ENCODE results near the gene FAM168B.

FAM168B gene

DNA sequence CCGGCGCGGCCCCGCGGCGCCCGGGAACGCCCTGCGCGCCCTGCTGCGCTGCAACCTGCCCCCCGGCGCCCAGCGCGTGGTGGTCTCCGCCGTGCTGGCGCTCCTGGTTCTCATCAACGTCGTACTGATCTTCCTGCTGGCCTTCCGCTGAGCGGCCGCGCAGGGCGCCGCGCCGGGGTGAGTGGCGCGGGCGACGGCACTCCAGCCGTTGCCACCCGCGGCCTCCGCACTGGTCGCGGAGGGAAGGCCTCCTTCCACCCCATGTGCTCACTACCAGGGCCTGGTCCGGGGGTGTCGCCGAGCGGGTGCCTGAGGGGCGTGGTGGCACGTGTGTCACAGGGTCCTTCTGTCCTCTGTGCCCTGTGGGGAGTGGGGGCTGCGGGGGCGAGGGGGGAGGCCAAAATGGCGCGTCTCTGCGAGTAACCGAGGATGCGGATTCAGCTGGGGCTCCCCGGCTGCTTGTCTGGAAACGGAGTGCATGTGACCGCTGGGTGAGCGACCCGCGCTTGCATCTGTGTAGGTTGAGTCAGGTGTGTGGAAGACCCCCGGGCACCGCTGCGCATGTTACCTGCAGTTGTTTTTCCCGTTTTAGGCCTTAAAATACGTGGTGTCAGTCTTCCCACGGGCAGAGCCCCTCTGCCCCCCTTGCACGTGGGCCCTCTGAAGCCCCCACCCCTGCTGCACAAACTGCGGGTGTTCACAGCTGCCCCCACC lies 58.0 kb downstream of the FAM168B start:
- DNase-seq (ENCODE audit: low read depth in 2 of 2), result no peak
- H3K4me3 ChIP-seq (replicated peaks in 1 of 2; ENCODE audit: low read depth in 2 of 2, low read length in 2 of 2), result peak overlapping the region in 1 of 2 donors; percentile 15
- TF ChIP-seq, protein P1, sequence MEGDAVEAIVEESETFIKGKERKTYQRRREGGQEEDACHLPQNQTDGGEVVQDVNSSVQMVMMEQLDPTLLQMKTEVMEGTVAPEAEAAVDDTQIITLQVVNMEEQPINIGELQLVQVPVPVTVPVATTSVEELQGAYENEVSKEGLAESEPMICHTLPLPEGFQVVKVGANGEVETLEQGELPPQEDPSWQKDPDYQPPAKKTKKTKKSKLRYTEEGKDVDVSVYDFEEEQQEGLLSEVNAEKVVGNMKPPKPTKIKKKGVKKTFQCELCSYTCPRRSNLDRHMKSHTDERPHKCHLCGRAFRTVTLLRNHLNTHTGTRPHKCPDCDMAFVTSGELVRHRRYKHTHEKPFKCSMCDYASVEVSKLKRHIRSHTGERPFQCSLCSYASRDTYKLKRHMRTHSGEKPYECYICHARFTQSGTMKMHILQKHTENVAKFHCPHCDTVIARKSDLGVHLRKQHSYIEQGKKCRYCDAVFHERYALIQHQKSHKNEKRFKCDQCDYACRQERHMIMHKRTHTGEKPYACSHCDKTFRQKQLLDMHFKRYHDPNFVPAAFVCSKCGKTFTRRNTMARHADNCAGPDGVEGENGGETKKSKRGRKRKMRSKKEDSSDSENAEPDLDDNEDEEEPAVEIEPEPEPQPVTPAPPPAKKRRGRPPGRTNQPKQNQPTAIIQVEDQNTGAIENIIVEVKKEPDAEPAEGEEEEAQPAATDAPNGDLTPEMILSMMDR (IDR thresholded peaks at IDR 0.05; ENCODE audit: low read depth, low read length), result no peak

DNA sequence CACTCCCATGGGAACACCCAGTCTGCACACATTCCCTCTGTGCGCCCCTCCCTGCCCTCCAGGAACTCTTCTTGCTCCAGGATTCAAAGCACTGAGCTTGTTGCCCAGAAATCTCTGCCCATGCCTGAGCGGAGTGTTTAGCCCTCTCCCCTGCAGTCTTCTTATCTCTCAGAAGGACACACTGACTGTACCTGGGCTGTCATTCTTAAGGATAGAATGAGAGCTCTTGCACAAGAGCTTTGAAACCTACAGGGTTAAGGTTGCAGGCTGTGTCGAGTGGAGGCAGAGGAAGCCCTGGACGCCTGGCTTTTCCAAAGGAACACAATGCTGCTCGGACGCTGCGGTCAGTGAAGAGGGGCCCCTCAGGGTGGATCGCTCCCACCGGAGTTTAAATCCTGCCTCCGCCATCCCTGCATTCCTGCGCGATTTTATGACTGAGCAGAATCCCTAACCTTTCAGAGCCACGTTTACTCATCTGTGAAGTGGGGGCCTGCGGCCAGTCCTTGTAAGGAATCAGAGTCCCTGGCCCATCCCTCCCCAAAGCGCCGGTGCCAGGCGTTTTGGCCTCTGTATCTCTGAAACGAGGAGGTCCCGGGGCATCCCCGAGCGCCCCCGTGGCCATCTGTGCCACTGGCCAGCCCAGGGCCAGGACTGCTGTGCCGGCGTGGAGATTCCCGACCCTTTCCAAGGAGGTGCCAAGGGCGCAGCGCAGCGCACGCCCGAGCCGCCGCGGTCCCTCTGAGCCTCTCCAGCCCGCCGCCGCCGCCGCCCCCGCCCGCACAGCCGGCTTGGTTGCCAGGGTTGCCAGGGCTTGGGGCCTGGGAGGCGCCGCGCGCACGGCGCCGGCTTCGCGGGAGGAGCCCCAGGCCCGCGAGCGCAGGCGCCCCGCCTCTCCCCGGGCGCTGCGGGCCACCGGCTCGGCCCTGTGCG lies 58.9 kb downstream of the FAM168B start:
- DNase-seq (ENCODE audit: low read depth in 2 of 2), result peak; percentile 17 to 31
- H3K4me3 ChIP-seq (replicated peaks in 1 of 2; ENCODE audit: low read depth in 2 of 2, low read length in 2 of 2), result peak overlapping the region in 1 of 2 donors; percentile 30
- TF ChIP-seq, protein P1 (IDR thresholded peaks at IDR 0.05; ENCODE audit: low read depth, low read length), result no peak

DNA sequence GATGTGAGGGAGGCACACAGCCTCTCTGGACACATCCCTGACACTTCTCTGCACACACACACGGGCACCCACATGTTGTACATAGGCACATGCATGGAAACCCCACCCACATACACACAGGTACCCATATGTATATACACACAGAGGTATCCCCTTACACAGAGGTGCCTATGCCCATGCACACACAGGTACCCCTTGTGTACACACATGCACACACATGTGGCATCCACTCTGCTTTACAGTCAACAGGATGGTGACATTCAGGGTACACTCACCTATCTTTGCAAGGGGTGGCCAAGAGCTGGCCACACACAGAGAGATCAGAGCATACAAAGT lies 59.5 kb downstream of the FAM168B start:
- TF ChIP-seq, protein P1 (IDR thresholded peaks at IDR 0.05; ENCODE audit: low read depth, low read length), result no peak
- no peak overlapping the region for H3K4me3 ChIP-seq (replicated peaks in 1 of 2; ENCODE audit: low read depth in 2 of 2, low read length in 2 of 2)
- DNase-seq (ENCODE audit: low read depth in 2 of 2), result no peak

DNA sequence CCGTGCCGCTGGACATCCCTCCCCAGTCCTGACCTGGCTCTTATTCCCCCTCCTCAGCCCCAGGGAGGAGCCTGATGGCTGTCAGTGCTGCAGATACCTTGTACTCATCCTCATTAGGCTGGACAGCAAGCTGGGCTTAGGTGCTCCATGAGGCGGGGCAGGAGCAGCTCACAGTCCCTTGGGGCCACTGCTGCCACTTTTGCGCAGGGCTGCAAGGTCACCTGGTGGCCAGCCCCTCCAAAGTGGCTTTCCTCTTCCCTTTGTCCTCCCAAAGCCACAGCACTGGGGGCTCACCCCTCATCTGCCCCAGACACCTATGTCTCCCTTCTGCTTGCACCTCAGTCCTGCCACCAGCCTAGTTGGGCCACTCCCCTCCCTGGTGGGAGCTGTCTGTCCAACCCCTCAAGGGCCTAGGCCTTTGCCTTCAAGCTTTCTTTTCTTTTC lies 60.8 kb downstream of the FAM168B start:
- TF ChIP-seq, protein P1 (IDR thresholded peaks at IDR 0.05; ENCODE audit: low read depth, low read length), result no peak
- no peak for DNase-seq (ENCODE audit: low read depth in 2 of 2)
- no peak overlapping the region for H3K4me3 ChIP-seq (replicated peaks in 1 of 2; ENCODE audit: low read depth in 2 of 2, low read length in 2 of 2)

DNA sequence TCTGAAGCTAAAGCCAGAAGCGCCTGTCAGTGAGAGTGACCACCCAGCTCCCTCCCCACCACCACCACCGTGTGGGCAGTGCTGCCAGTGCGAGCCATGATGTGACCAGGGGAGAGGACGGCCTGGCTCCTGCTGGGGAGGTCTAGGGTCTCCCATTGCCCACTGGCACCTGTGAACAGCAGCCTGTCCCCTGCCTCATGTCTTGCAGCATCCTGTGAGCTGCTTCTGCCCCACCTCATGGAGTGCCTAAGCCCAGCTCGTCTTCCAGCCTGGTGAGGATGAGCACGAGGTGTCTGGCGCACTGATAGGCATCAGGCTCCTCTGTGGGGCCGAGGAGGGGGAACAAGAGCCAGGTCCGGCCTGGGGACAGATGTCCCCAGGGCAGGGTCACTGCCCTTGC lies 61.4 kb downstream of the FAM168B start:
- no peak overlapping the region for H3K4me3 ChIP-seq (replicated peaks in 1 of 2; ENCODE audit: low read depth in 2 of 2, low read length in 2 of 2)
- TF ChIP-seq, protein P1 (IDR thresholded peaks at IDR 0.05; ENCODE audit: low read depth, low read length), result no peak
- no peak for DNase-seq (ENCODE audit: low read depth in 2 of 2)

DNA sequence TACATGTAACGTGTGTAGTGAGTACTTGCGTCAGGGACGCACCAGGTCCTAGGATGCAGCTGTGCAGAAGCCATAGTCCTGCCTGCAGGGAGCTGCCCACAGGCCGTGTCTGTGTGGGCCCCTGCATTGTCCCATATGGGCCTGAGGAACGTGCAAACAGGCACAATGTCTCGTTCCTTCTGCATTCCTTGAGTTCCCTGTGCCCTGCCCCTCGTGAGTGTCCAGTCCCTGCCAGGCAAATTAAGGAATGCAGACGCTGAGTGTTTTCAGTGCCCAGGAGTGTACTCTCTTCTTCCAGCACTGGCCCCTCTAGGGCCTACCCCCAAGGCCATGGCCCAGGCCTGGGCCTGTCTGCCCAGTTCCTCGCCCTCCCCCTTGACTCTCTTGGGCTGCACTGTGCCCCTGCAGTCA lies 61.8 kb downstream of the FAM168B start:
- no peak for DNase-seq (ENCODE audit: low read depth in 2 of 2)
- TF ChIP-seq, protein P1 (IDR thresholded peaks at IDR 0.05; ENCODE audit: low read depth, low read length), result no peak
- H3K4me3 ChIP-seq (replicated peaks in 1 of 2; ENCODE audit: low read depth in 2 of 2, low read length in 2 of 2), result no peak overlapping the region

Measured in cardiac fibroblast (primary cell).